KMS-11 (cell line): ENCODE data around the gene PGLYRP3.
A peak's percentile ranks its signal among the peaks of the same experiment; 100 is the strongest.

Experiments
- H2AFZ ChIP-seq: fragments of 200-600 bp; sonication (generic); 2 replicates; pipeline ENCODE4 v1.6.1; 2016; ENCODE audit warnings: antibody characterized with exemption, mixed run types, low read depth
- H3K27ac ChIP-seq: fragments of 200-600 bp; sonication (generic); 2 replicates; pipeline ENCODE4 v1.6.1; 2016; ENCODE audit warnings: mild to moderate bottlenecking, mixed run types
- H3K27me3 ChIP-seq: fragments of 200-600 bp; sonication (generic); 2 replicates; pipeline ENCODE4 v1.6.1; 2017; ENCODE audit warnings: mild to moderate bottlenecking, low read depth, mixed run types, moderate library complexity; ENCODE audit not compliant: insufficient read depth
- H3K36me3 ChIP-seq: fragments of 200-600 bp; sonication (generic); 2 replicates; pipeline ENCODE4 v1.6.1; 2017; ENCODE audit warnings: mild to moderate bottlenecking, mixed run types; ENCODE audit not compliant: insufficient read depth
- H3K4me1 ChIP-seq: fragments of 200-600 bp; sonication (generic); 2 replicates; pipeline ENCODE4 v1.6.1; 2016; ENCODE audit warnings: mild to moderate bottlenecking, low read depth, mixed run types; ENCODE audit not compliant: poor library complexity, severe bottlenecking
- H3K4me2 ChIP-seq: fragments of 200-600 bp; sonication (generic); 2 replicates; pipeline ENCODE4 v1.7.0; 2016; ENCODE audit warnings: mild to moderate bottlenecking, mixed run types
- H3K4me3 ChIP-seq: fragments of 200-600 bp; sonication (generic); IDR thresholded peaks from 2 replicates; pipeline ENCODE4 v1.6.1; 2017; ENCODE audit warnings: low read depth, low read length, mixed read lengths; ENCODE audit not compliant: insufficient read depth
- H3K79me2 ChIP-seq: fragments of 200-600 bp; sonication (generic); 2 replicates; pipeline ENCODE4 v1.6.1; 2016; ENCODE audit warnings: low read depth, mixed run types; ENCODE audit not compliant: insufficient read depth
- H3K9ac ChIP-seq: fragments of 200-600 bp; sonication (generic); 2 replicates; pipeline ENCODE4 v1.6.1; 2016; ENCODE audit warnings: mild to moderate bottlenecking, mixed run types
- H4K20me1 ChIP-seq: fragments of 200-600 bp; sonication (generic); 2 replicates; pipeline ENCODE4 v1.6.1; 2016; ENCODE audit warnings: mild to moderate bottlenecking, mixed run types; ENCODE audit not compliant: insufficient read depth
- CTCF ChIP-seq: fragments of 200-600 bp; sonication (generic); conservative IDR thresholded peaks from 2 replicates; pipeline ENCODE4 v1.6.1; 2017; ENCODE audit warnings: low read depth, mild to moderate bottlenecking, antibody characterized with exemption, low read length, moderate library complexity, mixed read lengths

Gene PGLYRP3

GRCh38 chr1:153259387-153259786 is 53.4 kb downstream of the PGLYRP3 start, which contains the start of gene LORICRIN:
TSS of gene LORICRIN (plus strand) at chr1:153259687. CDS start at chr1:153260950, 1,263 bp downstream.
- Histone ChIP-seq H3K36me3 (no peaks in the 10 kb centered on the region), H3K4me3 (no peak within 1 kb of the TSS), H3K27me3 (peaks cover 10% of the 10 kb centered on the region; the same call in 1 of the 2 replicates)

GRCh38 chr1:153253693-153254092 is 59.1 kb downstream of the PGLYRP3 start:
- peak overlapping the region; percentile 13 for H3K4me2 ChIP-seq
- H3K4me1 ChIP-seq = peaks cover 9% of the 10 kb centered on the region
- H3K27ac ChIP-seq = peak overlapping the region; percentile 6; the same call in 1 of the 2 replicates
- no peaks in the 10 kb centered on the region for H3K27me3 ChIP-seq
- no peaks in the 10 kb centered on the region for H3K36me3 ChIP-seq
- H3K9ac ChIP-seq = no peak overlapping the region; the same call in 1 of the 2 replicates
- TF ChIP-seq CTCF = no peak
- H3K79me2 ChIP-seq = no peaks in the 10 kb centered on the region
- H4K20me1 ChIP-seq = no peaks in the 10 kb centered on the region
- peak overlapping the region; percentile 46 for H3K4me3 ChIP-seq
- peak overlapping the region; percentile 50 for H2AFZ ChIP-seq

More at GRCh38 chr1:153259387-153259786, 53.4 kb downstream of the PGLYRP3 start, which contains the start of gene LORICRIN:
- H3K4me2 ChIP-seq = no peak within 1 kb of the TSS
- H3K27ac ChIP-seq = no peak within 1 kb of the TSS
- no peaks in the 10 kb centered on the region for H4K20me1 ChIP-seq
- no peak for TF ChIP-seq CTCF
- peaks cover 25% of the 10 kb centered on the region for H3K4me1 ChIP-seq
- no peak within 1 kb of the TSS for H2AFZ ChIP-seq
- H3K79me2 ChIP-seq = no peaks in the 10 kb centered on the region
- no peak within 1 kb of the TSS for H3K9ac ChIP-seq

GRCh38 chr1:153253076-153253475 is 59.7 kb downstream of the PGLYRP3 start:
- H3K4me2 ChIP-seq = peak overlapping the region; percentile 13; the same call in 1 of the 2 replicates
- no peaks in the 10 kb centered on the region for H3K79me2 ChIP-seq
- H3K4me1 ChIP-seq = peaks cover 9% of the 10 kb centered on the region
- H4K20me1 ChIP-seq = no peaks in the 10 kb centered on the region
- H3K27ac ChIP-seq = no peak overlapping the region
- no peak overlapping the region for H3K9ac ChIP-seq
- TF ChIP-seq CTCF = no peak
- peak overlapping the region; percentile 50 for H2AFZ ChIP-seq
- peak overlapping the region; percentile 46 for H3K4me3 ChIP-seq
- H3K36me3 ChIP-seq = no peaks in the 10 kb centered on the region
- H3K27me3 ChIP-seq = no peaks in the 10 kb centered on the region

- H2AFZ ChIP-seq = no peak overlapping the region
- TF ChIP-seq CTCF = no peak
Measured at GRCh38 chr1:153251988-153252387, 60.8 kb downstream of the PGLYRP3 start.

More at GRCh38 chr1:153251988-153252387, 60.8 kb downstream of the PGLYRP3 start:
- H3K9ac ChIP-seq = no peak overlapping the region
- H3K36me3 ChIP-seq = no peaks in the 10 kb centered on the region
- H3K4me3 ChIP-seq = no peak overlapping the region
- H4K20me1 ChIP-seq = no peaks in the 10 kb centered on the region
- H3K79me2 ChIP-seq = no peaks in the 10 kb centered on the region
- H3K4me1 ChIP-seq = peaks cover 9% of the 10 kb centered on the region
- no peaks in the 10 kb centered on the region for H3K27me3 ChIP-seq
- no peak overlapping the region for H3K27ac ChIP-seq
- H3K4me2 ChIP-seq = no peak overlapping the region
